ENCODE results near the gene DPRX.

DNA sequence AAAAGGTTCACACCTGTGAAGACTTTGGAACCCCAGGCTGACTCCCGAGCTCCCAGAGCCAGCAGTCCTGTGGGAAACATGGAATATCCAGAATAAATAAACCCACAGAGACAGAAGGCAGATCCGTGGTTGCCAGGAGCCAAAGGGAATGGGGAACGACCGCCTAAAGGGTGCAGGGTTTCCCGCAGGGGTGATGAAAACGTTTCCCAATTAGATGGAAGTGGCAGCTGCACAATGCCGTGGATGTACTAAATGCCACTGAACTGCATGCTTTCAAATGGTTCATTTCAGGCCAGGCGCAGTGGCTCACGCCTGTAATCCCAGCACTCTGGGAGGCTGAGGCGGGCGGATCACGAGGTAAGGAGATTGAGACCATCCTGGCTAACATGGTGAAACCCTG is 23.4 kb upstream of the DPRX start:
- TF ChIP-seq, protein P1, sequence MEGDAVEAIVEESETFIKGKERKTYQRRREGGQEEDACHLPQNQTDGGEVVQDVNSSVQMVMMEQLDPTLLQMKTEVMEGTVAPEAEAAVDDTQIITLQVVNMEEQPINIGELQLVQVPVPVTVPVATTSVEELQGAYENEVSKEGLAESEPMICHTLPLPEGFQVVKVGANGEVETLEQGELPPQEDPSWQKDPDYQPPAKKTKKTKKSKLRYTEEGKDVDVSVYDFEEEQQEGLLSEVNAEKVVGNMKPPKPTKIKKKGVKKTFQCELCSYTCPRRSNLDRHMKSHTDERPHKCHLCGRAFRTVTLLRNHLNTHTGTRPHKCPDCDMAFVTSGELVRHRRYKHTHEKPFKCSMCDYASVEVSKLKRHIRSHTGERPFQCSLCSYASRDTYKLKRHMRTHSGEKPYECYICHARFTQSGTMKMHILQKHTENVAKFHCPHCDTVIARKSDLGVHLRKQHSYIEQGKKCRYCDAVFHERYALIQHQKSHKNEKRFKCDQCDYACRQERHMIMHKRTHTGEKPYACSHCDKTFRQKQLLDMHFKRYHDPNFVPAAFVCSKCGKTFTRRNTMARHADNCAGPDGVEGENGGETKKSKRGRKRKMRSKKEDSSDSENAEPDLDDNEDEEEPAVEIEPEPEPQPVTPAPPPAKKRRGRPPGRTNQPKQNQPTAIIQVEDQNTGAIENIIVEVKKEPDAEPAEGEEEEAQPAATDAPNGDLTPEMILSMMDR (conservative IDR thresholded peaks at IDR 0.05; ENCODE audit: low read length): no peak
- no peak for TF ChIP-seq EZH2phosphoT487 (IDR thresholded peaks at IDR 0.05; ENCODE audit: borderline replicate concordance, low read depth, low read length)
